ENCODE results near the gene KLHL2. TPM values are rescaled to one million over a fixed set of nuclear protein-coding genes. Genes with fewer than 3 reads are reported as not detected.
A peak's percentile ranks its signal among the peaks of the same experiment; 100 is the strongest.

Gene KLHL2
- total and polyA plus RNA-seq, 2 of the 13 experiments (the other 11 are each of a cell fraction or from before 2014, with no cell fraction given) = 9.2 to 17.6 TPM

DNA sequence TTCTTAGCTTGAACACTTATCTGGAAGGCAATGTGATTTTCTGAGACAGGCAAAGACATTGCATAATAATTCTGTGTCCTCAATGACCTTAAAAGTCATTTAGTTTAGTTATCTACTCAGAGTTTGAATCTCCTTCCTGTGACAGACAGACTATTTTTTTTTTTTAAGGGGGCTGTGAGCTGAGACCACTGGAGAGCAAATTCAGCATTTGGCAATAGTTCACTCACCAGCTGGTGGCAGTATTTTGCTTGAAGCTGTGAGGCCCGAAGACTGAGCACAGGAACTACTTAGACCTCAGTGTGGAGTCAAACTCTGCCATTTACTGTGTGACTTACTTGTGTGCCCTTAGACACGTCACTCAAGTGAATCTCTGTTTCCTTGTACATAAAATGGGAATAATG is 148.5 kb downstream of the KLHL2 start (continued):
- no peak for TF ChIP-seq NR2F6 (IDR thresholded peaks at IDR 0.05)
- TF ChIP-seq NR2F6 (CRISPR knock-in tag; IDR thresholded peaks at IDR 0.05) = 0 out of 2 replicates have a peak, but pooled peaks have one; percentile 10
- TF ChIP-seq SMYD3 (CRISPR knock-in tag; IDR thresholded peaks at IDR 0.05) = no peak
- TF ChIP-seq, protein P1, sequence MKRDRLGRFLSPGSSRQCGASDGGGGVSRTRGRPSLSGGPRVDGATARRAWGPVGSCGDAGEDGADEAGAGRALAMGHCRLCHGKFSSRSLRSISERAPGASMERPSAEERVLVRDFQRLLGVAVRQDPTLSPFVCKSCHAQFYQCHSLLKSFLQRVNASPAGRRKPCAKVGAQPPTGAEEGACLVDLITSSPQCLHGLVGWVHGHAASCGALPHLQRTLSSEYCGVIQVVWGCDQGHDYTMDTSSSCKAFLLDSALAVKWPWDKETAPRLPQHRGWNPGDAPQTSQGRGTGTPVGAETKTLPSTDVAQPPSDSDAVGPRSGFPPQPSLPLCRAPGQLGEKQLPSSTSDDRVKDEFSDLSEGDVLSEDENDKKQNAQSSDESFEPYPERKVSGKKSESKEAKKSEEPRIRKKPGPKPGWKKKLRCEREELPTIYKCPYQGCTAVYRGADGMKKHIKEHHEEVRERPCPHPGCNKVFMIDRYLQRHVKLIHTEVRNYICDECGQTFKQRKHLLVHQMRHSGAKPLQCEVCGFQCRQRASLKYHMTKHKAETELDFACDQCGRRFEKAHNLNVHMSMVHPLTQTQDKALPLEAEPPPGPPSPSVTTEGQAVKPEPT (CRISPR knock-in tag; IDR thresholded peaks at IDR 0.05; ENCODE audit: low read depth) = no peak
- TF ChIP-seq TCF7L2 (IDR thresholded peaks at IDR 0.05; ENCODE audit: low read depth, low read length) = no peak
- TF ChIP-seq HNRNPL (IDR thresholded peaks at IDR 0.05; ENCODE audit: low read depth, low read length) = no peak
- no peak; a peak in 1 of 4 replicates for TF ChIP-seq KLF16 (CRISPR knock-in tag; IDR thresholded peaks at IDR 0.05)
- TF ChIP-seq, protein P2, sequence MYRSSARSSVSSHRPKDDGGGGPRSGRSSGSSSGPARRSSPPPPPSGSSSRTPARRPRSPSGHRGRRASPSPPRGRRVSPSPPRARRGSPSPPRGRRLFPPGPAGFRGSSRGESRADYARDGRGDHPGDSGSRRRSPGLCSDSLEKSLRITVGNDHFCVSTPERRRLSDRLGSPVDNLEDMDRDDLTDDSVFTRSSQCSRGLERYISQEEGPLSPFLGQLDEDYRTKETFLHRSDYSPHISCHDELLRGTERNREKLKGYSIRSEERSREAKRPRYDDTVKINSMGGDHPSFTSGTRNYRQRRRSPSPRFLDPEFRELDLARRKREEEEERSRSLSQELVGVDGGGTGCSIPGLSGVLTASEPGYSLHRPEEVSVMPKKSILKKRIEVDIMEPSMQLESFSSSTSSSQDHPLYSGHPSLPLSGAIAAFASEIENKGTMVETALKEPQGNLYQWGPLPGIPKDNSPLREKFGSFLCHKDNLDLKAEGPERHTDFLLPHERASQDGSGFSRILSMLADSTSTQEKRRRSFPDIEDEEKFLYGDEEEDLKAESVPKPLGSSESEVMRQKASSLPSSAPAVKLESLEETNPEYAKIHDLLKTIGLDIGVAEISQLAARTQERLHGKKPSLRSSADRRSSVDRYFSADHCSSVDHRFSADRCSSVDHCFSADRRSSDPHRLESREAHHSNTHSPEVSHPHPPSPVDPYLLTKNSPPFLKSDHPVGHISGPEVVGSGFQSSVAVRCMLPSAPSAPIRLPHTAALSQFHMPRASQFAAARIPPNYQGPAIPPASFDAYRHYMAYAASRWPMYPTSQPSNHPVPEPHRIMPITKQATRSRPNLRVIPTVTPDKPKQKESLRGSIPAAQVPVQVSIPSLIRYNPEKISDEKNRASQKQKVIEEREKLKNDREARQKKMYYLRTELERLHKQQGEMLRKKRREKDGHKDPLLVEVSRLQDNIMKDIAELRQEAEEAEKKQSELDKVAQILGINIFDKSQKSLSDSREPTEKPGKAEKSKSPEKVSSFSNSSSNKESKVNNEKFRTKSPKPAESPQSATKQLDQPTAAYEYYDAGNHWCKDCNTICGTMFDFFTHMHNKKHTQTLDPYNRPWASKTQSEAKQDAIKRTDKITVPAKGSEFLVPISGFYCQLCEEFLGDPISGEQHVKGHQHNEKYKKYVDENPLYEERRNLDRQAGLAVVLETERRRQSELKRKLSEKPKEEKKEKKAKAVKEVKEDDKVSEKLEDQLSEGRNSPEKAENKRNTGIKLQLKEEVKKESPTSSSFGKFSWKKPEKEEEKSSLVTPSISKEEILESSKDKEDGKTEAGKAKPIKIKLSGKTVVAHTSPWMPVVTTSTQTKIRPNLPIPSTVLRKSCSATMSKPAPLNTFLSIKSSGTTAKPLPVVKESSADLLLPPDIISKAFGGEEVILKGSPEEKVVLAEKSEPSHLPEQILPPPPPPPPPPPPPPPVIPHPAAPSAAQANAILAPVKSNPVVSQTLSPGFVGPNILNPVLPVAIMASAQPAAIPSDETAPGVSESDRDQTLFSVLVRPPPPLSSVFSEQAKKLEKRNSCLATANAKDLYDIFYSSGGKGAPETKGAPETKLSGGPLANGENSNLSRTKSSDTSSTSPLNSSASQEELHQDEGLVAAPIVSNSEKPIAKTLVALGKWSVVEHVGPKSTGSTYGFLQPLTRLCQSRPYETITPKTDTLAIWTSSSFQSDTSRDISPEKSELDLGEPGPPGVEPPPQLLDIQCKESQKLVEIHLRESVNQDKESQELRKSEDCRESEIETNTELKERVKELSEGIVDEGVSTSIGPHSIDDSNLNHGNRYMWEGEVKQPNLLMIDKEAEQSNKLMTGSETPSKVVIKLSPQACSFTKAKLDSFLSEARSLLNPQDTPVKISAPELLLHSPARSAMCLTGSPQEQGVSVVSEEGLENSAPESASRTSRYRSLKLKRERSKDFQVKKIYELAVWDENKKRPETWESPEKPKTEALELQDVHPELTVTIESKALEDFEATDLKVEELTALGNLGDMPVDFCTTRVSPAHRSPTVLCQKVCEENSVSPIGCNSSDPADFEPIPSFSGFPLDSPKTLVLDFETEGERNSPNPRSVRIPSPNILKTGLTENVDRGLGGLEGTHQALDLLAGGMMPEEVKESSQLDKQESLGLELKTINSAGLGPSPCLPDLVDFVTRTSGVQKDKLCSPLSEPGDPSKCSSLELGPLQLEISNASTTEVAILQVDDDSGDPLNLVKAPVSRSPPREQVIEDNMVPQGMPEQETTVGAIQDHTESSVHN (CRISPR knock-in tag; IDR thresholded peaks at IDR 0.05) = no peak
- no peak for TF ChIP-seq ZNF619 (CRISPR knock-in tag; IDR thresholded peaks at IDR 0.05)
- TF ChIP-seq, protein P3, sequence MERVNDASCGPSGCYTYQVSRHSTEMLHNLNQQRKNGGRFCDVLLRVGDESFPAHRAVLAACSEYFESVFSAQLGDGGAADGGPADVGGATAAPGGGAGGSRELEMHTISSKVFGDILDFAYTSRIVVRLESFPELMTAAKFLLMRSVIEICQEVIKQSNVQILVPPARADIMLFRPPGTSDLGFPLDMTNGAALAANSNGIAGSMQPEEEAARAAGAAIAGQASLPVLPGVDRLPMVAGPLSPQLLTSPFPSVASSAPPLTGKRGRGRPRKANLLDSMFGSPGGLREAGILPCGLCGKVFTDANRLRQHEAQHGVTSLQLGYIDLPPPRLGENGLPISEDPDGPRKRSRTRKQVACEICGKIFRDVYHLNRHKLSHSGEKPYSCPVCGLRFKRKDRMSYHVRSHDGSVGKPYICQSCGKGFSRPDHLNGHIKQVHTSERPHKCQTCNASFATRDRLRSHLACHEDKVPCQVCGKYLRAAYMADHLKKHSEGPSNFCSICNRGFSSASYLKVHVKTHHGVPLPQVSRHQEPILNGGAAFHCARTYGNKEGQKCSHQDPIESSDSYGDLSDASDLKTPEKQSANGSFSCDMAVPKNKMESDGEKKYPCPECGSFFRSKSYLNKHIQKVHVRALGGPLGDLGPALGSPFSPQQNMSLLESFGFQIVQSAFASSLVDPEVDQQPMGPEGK (CRISPR knock-in tag; IDR thresholded peaks at IDR 0.05) = no peak
- TF ChIP-seq ZNF251 (CRISPR knock-in tag; IDR thresholded peaks at IDR 0.05) = no peak
- 0 out of 2 replicates have a peak, but pooled peaks have one; percentile 33 for TF ChIP-seq TOE1 (CRISPR knock-in tag; IDR thresholded peaks at IDR 0.05)
- TF ChIP-seq TSC22D2 (CRISPR knock-in tag; IDR thresholded peaks at IDR 0.05; ENCODE audit: borderline replicate concordance) = no peak
- TF ChIP-seq, protein P4, sequence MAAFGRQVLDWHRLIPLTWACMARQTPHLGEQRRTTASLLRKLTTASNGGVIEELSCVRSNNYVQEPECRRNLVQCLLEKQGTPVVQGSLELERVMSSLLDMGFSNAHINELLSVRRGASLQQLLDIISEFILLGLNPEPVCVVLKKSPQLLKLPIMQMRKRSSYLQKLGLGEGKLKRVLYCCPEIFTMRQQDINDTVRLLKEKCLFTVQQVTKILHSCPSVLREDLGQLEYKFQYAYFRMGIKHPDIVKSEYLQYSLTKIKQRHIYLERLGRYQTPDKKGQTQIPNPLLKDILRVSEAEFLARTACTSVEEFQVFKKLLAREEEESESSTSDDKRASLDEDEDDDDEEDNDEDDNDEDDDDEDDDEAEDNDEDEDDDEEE (CRISPR knock-in tag; IDR thresholded peaks at IDR 0.05) = no peak
- TF ChIP-seq, protein P5, sequence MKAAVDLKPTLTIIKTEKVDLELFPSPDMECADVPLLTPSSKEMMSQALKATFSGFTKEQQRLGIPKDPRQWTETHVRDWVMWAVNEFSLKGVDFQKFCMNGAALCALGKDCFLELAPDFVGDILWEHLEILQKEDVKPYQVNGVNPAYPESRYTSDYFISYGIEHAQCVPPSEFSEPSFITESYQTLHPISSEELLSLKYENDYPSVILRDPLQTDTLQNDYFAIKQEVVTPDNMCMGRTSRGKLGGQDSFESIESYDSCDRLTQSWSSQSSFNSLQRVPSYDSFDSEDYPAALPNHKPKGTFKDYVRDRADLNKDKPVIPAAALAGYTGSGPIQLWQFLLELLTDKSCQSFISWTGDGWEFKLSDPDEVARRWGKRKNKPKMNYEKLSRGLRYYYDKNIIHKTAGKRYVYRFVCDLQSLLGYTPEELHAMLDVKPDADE (CRISPR knock-in tag; IDR thresholded peaks at IDR 0.05) = no peak
- TF ChIP-seq ZNF20 (CRISPR knock-in tag; IDR thresholded peaks at IDR 0.05) = no peak
- TF ChIP-seq MAFF (IDR thresholded peaks at IDR 0.05; ENCODE audit: low read depth, low read length) = no peak
